GM12864 (cell line): ENCODE data around the gene GRIFIN.

ENCODE experiments used
- DNase-seq: peaks from one replicate; pipeline ENCODE4 v3.0.0-alpha.2; 2011; ENCODE audit warnings: low read depth
- H3K4me3 ChIP-seq: 2 replicates; pipeline ENCODE4 v1.5.1; 2011; ENCODE audit warnings: mild to moderate bottlenecking, low read depth, low read length, control low read depth
- TF ChIP-seq, protein P1 (sequence below): IDR thresholded peaks from 2 replicates; pipeline ENCODE4 v1.5.1; 2011; ENCODE audit warnings: low read depth, mild to moderate bottlenecking, moderate library complexity, low read length, control low read depth, inconsistent platforms; ENCODE audit errors: missing control alignments

The GRIFIN gene

DNA sequence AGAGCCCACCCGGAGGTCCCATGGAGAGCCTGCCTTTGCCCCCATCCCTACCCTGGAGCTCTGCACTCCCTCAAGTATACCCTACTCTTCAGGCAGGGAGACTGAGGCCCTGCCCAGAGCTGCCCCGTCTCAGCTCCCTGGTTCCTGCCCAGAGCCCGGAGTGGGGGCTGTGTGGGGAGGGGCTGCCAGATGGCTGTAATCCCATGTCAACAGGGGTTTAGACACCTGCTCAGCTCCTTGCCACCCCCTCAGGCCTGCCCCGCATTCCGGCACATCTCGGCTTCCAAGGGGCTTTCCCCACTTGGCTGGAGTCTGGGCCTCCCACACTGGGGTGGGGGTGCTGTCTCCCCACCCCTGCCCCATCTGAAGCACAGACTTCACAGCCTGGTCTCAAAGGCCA lies 22.5 kb upstream of the GRIFIN start:
- H3K4me3 ChIP-seq = no peak overlapping the region
- DNase-seq = no peak
- TF ChIP-seq, protein P1, sequence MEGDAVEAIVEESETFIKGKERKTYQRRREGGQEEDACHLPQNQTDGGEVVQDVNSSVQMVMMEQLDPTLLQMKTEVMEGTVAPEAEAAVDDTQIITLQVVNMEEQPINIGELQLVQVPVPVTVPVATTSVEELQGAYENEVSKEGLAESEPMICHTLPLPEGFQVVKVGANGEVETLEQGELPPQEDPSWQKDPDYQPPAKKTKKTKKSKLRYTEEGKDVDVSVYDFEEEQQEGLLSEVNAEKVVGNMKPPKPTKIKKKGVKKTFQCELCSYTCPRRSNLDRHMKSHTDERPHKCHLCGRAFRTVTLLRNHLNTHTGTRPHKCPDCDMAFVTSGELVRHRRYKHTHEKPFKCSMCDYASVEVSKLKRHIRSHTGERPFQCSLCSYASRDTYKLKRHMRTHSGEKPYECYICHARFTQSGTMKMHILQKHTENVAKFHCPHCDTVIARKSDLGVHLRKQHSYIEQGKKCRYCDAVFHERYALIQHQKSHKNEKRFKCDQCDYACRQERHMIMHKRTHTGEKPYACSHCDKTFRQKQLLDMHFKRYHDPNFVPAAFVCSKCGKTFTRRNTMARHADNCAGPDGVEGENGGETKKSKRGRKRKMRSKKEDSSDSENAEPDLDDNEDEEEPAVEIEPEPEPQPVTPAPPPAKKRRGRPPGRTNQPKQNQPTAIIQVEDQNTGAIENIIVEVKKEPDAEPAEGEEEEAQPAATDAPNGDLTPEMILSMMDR = no peak

DNA sequence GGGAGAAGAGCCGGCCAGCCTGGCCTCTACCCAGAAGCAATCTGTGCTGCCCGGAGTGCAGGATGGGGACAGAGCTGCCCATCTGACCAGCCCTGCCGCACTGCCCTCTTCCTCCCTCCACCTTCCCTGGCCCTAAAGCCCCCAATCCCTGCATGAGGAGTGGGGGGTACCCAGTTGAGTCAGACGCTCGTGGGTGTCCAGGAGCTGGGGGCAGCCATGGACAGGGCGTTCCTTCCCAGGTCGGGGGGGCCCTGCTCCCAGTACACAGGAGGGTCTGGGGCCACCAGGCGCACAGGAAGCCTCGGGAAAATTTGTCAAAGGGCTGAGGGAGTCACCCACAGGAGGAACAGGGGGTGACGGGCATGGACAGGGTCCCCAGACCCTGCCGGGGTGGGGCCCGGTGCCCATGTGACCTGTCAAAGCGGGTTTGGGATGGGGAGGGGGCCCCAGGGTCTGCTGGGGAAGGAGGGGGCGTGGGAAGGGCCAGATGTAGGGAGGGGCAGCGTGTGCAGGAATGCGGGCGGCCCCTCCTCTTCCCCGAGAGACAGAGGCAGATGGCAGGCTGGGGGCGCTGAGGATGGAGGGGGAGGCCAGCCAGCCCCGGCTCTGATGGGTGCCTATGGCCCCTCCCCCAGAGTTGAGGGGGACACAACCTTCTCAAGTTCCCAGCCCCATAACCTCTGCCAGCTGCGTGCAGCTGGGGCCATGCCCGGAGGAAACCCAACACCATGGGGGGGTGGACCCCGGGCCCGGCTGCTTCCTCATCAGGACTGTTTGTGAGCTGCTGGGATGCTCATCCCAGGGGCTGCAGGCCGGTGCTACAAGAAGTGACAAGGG lies 21.5 kb upstream of the GRIFIN start:
- no peak for DNase-seq
- H3K4me3 ChIP-seq = no peak overlapping the region
- TF ChIP-seq, protein P1 = no peak

DNA sequence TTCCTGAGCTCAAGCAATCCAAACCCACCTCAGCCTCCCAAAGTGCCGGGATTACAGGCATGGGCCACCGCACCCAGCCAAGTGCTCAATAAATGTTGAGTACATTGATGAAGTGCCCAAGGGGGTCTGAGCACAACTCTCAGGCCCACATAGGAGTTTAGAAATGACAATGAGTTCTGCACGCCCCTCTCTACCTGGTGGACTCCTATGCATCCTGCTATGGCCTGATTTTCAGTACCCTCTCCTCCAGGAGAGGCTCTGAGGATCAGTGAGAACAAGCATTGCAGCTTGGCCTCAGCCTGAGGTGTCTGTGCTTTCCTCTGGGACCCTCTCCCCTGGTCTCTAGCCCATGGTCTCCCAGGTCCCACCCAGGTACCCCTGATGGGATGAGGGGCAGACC lies 20.9 kb upstream of the GRIFIN start:
- no peak for DNase-seq
- TF ChIP-seq, protein P1 = no peak

DNA sequence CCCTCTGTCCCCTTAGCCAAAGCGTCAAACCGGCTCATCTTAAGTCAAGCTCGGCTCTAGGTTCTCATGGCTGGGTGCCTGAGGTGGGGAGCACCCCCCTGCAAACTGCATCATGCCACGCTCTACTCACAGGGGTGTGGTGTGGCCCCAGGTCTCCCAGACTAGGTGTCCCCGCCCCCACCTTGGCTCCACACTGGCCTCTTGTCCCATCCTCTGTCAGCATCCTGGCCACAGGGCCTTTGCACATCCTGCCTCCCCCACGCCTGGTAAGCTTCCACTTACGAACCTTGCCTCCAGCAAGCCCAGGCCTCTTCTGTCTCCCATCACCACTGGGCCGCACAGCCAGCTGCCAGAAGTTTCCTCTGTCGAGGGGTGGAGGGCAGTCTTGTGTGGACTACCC lies 20.2 kb upstream of the GRIFIN start:
- DNase-seq = no peak
- TF ChIP-seq, protein P1 = no peak
- no peak overlapping the region for H3K4me3 ChIP-seq

More for the DNA sequence above, 20.9 kb upstream of the GRIFIN start:
- no peak overlapping the region for H3K4me3 ChIP-seq

DNA sequence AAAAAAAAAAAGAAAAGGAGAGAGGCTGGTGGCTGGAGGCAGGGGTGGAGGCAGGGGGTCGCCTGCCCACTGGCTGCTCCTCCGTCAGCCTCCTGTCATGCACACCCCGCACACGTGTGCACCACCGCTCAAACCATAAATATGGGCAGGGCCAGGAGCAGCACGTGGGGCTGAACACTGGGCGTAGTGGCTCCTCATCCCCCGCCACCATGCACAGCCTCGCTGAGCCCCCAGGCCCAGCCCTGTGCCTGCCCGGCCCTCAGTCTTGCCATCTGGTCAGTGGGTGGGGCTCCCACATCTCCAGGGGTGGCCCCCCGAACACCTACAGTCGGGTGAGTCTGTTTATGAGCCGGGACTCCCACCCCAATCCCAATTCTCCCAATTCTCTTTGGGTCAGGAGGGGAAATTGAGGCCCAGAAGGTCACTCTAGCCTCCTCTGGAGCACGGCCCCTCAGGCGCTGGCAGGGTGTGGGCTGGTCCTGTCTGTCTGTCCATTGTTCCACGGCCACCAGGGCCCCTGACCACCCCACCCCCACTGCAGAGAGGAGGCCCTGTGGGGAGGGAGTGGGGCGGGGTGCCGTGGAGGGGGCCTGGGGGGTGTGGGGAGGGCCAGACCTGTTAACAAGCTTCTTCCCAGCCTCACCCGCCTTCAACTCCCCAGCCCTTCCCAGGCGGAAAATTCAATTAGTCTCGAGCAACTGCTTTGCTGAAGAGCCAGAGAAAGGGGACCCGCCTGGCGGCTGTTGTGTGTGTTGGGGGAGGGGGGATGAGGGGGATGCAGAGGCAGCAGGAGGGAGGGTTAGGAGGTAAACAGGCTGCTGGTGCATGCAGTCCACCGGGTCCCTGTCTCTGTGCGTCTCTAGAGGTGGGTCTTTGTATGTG lies 19.5 kb upstream of the GRIFIN start:
- TF ChIP-seq, protein P1 = no peak
- H3K4me3 ChIP-seq = no peak overlapping the region
- DNase-seq = no peak

DNA sequence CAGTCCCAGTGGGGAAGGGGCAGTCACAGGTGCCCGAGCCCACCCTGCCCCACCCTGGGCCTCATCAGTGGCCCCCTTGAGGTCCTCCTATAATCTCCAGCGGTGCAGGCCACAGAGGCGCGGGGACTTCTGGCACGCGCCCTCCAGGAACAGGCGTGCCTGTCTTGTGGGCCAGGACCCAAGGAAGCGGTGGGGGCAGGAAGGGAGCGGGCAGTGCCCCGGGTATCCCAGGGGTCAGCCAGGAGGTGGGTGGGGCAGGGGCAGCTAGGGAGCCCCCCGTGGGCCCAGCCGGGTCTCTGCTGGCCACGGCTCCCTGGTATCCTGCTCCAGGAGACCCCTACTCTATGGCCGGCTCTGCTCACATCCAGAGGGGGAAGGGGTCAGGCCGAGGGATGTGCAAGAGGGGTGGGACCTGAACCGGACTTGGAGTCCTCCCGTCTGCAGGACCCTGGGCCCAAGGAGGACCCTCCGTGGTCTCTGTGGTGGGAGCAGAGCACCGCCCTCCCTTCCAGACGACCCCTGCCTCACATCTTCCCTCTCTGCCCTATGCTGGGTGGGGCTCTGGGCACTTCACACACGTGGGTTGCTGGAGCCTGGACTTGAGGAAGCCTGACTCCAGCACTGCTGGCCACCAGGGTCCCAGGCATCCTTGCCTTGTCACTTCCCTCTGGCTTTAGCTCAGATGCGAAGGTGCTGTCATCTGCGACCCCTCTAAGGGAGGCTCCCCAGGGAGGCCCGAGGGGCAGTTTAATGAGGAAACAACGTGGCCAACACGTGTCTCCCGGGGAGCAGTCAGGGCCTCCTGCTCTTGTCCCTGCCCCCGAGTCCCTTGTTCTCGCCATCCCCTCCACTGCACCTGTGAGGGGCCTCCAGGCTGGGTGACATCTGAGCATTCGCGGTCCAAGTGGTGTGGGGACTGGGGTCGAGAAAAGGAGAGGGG lies 18.3 kb upstream of the GRIFIN start:
- TF ChIP-seq, protein P1 = no peak
- no peak overlapping the region for H3K4me3 ChIP-seq
- DNase-seq = no peak
